Measurements from ENCODE around the gene DIP2C.
A peak's percentile ranks its signal among the peaks of the same experiment; 100 is the strongest.

Gene DIP2C

GRCh38 chr10:565676-566075 is 123.8 kb downstream of the DIP2C start:
- DNase-seq = no peak

- no peak for DNase-seq
Observed at GRCh38 chr10:565146-565545, 124.3 kb downstream of the DIP2C start.

- DNase-seq = no peak
Observed at GRCh38 chr10:563827-564226, 125.6 kb downstream of the DIP2C start.

DNA sequence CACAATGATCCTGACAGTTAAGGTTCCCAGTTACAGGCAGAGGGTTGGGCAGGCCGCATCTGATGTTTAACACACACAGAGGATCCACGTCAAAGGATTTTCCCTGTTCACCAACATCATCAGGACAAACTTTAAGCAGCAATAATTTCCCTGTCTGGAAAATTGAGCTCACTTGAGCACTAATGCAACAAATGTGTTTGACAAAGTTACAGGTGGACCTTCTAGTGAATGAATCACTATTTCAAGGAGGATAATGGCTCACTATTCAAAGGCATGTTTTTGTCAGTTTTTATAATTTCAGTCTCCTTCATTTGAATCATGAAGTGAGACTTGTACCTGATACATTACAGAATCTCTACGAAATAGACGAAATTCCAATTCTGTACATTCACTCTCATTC is 127.3 kb downstream of the DIP2C start:
- DNase-seq = no peak

- no peak for DNase-seq
Observed at GRCh38 chr10:561721-562120, 127.7 kb downstream of the DIP2C start.

DNA sequence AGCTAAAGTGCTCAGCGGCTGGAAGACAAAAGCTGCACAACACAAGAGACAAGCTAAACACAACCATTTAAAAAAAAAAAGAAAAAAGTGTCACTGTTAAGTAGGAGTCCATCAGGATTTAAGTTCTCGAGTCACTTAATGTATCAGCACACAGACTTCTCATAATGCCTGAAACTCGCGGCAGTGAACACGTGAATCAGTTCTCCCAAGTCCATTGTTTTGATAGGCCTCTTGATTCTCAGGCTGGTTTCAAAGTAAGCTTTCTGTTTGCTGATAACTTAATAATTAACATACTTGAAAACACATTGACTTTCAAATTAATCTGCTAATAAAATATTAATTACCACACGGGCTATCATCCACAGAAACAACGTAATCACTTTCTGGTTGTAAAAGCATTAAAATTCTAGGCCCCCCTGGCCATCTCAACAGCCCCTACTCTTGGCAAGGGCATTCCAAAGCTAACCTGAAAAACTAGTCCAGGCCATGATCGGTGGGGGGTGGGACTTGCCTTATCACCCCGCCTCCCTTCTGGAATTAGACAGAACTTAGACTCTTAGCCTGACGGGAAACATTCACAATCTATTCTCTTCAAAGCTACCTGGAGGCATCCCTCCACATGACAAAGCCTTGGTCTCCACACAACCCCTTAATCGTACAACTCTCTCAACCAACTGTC is 129.0 kb downstream of the DIP2C start:
- no peak for DNase-seq

GRCh38 chr10:559767-560047 is 129.8 kb downstream of the DIP2C start:
- DNase-seq = no peak

DNA sequence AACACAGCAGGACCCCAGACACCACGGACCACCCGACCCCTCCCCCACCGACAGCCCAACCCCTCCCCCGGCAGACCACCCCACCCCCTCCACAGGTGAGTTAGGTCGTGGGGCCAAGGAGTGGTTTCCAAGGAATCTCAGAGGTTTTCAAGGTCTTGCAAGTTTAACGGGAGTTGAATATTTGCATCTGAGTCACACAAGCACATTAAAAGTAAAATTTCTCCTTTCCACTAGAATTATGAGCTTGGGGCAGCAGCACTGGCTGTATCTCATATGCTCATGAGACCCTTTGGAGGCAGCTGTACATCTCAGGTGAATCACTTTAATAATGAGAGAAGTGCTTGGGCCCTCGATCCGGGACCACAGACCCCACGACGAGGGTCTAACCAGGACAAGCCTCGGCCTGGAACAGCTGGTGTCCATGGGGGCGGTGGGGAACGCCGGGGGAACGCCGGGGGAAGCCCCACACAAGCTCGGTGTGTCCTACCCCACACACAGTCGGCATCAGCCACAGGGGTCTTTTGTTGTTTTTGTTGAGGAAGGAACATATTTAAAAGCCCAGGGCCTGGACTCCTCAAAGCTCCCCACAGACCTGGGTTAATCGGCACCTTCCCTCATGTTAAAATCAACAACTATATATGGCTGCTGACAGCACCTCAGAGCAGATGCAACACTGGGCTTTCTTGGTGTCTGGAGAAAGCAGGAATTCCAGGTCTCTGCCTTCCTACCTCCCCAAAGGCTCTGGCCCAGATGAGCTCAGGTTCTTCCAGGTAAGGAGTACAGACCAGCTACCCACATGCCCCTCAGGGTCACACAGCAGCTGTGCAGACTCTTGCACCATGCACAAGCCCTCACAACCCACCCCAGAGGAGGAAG is 130.3 kb downstream of the DIP2C start:
- DNase-seq = no peak

- DNase-seq = no peak
Observed at GRCh38 chr10:558364-558763, 131.1 kb downstream of the DIP2C start.

DNA sequence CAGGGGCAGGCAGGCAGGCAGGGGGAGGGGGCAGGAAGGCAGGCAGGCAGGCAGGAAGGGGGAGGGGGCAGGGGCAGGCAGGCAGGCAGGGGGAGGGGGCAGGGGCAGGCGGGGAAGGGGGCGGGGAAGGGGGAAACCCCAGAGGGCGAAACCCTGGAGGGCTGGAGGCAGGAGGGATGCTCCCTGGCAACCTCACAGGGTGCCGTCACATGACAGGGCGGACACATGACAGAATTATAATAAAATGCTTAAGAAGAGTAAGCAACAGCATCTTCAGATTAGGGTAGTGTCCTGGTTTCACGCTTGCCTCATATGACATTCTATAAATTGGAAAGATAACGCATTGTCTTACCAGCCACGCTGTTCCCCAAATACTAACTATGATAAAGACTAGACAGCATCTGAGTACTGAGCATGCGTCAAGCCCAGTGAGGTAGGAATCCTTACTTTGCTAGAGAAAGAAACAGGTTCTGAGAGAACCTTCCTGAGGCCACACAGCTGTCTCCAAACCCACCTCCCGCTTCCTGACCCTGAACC is 131.6 kb downstream of the DIP2C start:
- DNase-seq = peak in 1 of 4 experiments; percentile 34

GRCh38 chr10:556971-557637 is 132.4 kb downstream of the DIP2C start:
- no peak for DNase-seq

GRCh38 chr10:555682-556350 is 133.7 kb downstream of the DIP2C start:
- DNase-seq = no peak

- no peak for DNase-seq
Observed at GRCh38 chr10:555281-555680, 134.2 kb downstream of the DIP2C start.

- no peak for DNase-seq
Observed at GRCh38 chr10:554182-554848, 135.2 kb downstream of the DIP2C start.

- DNase-seq = no peak
Observed at GRCh38 chr10:553233-553632, 136.2 kb downstream of the DIP2C start.

DNA sequence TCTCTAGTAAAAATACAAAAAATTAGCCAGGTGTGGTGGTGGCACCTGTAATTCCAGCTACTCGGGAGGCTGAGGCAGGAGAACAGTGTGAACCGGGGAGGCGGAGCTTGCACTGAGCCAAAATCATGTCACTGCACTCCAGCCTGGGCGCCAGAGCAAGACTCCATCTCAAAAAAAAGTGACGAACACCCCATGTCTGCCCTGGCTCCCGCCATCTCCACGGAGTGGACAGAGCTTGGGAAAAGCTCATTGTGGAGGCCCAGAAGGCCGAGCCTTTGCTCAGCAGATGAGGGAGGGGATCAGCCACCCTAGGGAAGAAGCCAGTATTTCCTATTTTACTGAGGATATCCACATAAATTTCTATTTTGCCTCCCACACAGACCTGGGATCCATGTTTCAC is 136.8 kb downstream of the DIP2C start:
- no peak for DNase-seq

DNA sequence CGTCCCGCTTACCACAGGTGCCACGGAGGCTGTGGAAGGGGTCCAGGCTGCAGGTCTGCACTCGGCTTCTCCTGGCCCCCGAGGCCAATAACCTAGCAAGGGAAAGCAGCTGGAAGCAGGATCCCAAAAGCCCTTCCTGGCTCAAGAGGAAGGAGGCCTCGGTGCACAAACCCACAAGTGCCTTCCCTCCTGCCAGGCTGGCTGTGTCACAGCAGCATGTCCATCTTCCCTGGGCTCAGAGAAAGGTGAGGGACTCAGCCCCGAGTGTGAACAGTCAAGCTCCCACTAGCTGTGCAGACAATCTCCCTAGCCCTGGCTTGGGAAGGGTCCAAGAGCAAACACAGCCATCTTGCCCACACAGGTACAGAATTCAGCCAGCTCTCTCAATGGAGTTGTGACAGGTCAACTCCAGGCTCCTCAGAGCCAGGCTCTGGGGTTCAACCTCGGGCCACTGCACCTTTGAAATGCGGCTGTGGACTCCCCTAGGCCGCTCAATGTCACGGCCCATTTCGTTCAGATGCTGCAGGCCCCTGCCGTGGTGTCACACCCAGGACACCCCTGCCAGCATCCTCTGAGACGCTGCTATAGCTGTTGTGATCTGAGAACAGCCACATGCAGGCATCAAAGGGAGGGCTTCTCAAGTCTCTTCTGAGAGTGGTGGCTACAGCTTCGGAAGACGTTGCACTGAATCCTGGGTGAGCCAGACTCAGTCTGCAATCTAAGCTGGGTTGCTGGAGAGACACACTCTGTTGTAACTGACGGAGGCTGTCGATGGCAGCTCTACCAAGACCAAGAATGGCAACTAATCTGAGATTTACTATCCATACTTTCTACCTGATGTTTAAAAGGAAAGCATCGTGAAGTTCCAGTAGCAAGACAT is 137.9 kb downstream of the DIP2C start:
- DNase-seq = no peak

DNA sequence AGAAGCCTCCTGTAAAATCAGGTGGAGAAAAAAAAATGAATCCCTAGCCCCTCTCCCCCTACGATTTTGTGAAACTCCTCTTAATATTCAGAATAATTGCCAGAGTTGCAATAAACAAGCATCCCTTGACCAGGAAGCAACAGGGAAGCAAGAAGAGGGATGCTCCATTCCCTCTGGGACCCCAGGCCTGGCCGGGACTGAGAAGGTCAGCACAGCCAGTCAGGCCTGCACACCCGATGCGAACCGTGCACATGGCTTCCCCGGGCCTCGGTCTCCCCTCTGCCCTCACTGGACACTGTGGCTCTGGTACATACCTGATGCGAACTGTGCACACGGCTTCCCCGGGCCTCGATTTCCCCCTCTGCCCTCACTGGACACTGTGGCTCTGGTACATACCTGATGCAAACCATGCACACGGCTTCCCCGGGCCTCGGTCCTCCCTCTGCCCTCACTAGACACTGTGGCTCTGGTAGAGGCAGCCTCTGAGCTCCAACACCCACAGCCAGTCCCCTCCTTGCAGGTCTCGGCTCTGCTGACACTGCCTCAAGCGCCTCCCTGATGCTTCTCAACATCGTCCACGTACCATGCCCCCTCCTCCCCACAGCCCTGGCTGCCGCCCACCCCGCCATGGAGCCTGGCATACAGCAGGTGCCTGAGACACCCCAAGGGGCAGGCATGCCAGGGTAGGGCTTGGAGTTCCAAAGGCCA is 138.6 kb downstream of the DIP2C start:
- DNase-seq = no peak

- DNase-seq = no peak
Observed at GRCh38 chr10:549391-549790, 140.1 kb downstream of the DIP2C start.

DNA sequence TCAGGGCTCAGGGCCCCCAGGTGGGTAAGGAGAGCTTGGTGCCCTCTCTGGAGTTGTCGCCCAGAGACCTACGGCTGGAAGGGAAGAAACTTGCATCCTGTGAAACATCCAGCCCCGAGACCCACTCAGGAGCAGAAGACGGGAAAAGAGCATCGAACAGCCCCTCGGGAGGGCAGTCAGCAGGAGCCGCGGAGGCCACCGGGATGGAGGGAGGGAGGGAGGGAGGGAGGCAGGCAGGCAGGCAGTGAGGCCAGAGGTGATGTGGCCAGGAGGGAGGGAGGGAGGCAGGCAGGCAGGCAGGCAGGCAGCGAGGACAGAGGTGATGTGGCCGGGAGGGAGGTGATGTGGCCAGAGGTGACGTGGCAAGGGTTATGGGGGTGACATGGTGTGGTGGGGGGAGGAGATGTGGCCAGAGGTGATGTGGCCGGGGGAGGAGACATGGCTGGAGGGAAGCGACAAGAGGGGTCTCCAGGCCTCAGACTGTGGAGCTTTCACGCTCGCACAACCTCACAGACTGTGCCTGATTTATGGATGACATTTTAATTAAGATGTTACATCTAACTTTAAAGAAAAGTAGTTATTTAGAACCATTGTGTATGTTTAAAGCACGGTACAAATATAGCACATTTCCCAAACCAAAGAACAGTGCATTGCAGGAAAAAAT is 141.1 kb downstream of the DIP2C start:
- no peak for DNase-seq
